ENCODE measurements around the gene ABLIM2. TPM values are rescaled to one million over a fixed set of nuclear protein-coding genes. Genes with fewer than 3 reads are reported as not detected.

The ABLIM2 gene
- polyA plus RNA-seq, 2 of the 4 experiments (the other 2 are of a cell fraction): 0.21 to 0.40 TPM

DNA sequence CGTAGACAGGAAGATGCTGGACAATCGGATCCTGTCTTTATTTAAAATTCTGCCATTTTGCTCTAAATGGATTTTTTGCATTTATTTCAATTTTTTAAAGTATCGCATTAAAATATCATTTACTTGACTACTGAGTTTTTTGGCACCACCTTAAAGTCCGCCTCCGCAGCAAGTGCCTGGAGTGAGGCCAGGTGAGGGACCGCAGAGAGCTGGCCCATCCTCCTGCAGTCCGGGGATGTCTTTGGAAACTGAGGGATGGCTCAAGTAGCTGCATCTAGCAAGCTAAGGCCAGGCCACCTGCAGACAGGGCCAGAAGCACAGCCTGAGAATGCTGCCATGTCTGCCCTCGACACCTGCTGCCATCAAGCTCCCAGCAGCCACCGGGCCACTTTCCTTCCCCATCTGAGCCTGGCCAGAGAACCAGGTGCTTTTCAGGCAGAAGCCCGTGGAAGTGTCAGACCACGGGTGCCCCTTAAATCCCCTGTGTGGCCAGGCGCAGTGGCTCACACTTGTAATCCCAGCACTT, 69.6 kb downstream of the ABLIM2 start:
- 74% methylated on average over 10 of the region's 12 CpGs for WGBS (ENCODE audit: missing lambda C conversion rate)
- ATAC-seq (no peak), DNase-seq (ENCODE audit: low read depth in 1 of 2, low spot score in 1 of 2) (no peak), FAIRE-seq (no peak)
- peaks cover 15% of the 10 kb centered on the region for H3K9me3 ChIP-seq
- ChIA-PET POLR2A (no interaction called here), CTCF (no interaction called here)
- no peaks in the 10 kb centered on the region for H3K4me1 ChIP-seq
- H3K4me2 ChIP-seq: no peak overlapping the region
- TF ChIP-seq ZC3H11A (IDR thresholded peaks at IDR 0.05) (no peak), FOXS1 (CRISPR knock-in tag; IDR thresholded peaks at IDR 0.05) (no peak), RCOR1 (IDR thresholded peaks at IDR 0.05; ENCODE audit: low read depth, low read length) (no peak), MAFK (IDR thresholded peaks at IDR 0.05; ENCODE audit: partially characterized antibody) (no peak), REST (IDR thresholded peaks at IDR 0.05) (no peak), HOXA7 (CRISPR knock-in tag; IDR thresholded peaks at IDR 0.05) (no peak), HOXB5 (CRISPR knock-in tag; IDR thresholded peaks at IDR 0.05) (no peak), USF2 (IDR thresholded peaks at IDR 0.05) (no peak), KDM5A (IDR thresholded peaks at IDR 0.05) (no peak), HDAC2 (IDR thresholded peaks at IDR 0.05) (no peak), SMC3 (IDR thresholded peaks at IDR 0.05) (no peak), ZSCAN20 (CRISPR knock-in tag; IDR thresholded peaks at IDR 0.05) (no peak), RARB (CRISPR knock-in tag; IDR thresholded peaks at IDR 0.05) (no peak), TFCP2L1 (CRISPR knock-in tag; IDR thresholded peaks at IDR 0.05) (no peak), JUN (IDR thresholded peaks at IDR 0.05) (no peak), FOSB (CRISPR knock-in tag; IDR thresholded peaks at IDR 0.05) (no peak), RAD21 (conservative IDR thresholded peaks at IDR 0.05 in 1 of 2, IDR thresholded peaks at IDR 0.05 in 1 of 2) (no peak)
- TF ChIP-seq, protein P1, sequence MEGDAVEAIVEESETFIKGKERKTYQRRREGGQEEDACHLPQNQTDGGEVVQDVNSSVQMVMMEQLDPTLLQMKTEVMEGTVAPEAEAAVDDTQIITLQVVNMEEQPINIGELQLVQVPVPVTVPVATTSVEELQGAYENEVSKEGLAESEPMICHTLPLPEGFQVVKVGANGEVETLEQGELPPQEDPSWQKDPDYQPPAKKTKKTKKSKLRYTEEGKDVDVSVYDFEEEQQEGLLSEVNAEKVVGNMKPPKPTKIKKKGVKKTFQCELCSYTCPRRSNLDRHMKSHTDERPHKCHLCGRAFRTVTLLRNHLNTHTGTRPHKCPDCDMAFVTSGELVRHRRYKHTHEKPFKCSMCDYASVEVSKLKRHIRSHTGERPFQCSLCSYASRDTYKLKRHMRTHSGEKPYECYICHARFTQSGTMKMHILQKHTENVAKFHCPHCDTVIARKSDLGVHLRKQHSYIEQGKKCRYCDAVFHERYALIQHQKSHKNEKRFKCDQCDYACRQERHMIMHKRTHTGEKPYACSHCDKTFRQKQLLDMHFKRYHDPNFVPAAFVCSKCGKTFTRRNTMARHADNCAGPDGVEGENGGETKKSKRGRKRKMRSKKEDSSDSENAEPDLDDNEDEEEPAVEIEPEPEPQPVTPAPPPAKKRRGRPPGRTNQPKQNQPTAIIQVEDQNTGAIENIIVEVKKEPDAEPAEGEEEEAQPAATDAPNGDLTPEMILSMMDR (IDR thresholded peaks at IDR 0.05): no peak
- TF ChIP-seq, protein P2, sequence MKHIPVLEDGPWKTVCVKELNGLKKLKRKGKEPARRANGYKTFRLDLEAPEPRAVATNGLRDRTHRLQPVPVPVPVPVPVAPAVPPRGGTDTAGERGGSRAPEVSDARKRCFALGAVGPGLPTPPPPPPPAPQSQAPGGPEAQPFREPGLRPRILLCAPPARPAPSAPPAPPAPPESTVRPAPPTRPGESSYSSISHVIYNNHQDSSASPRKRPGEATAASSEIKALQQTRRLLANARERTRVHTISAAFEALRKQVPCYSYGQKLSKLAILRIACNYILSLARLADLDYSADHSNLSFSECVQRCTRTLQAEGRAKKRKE (CRISPR knock-in tag; IDR thresholded peaks at IDR 0.05; ENCODE audit: low read depth): no peak
- no peak overlapping the region for H3K4me3 ChIP-seq
- no peak overlapping the region for H3K27ac ChIP-seq

- TF ChIP-seq BCL3 (IDR thresholded peaks at IDR 0.05): no peak
- POLR2A ChIA-PET: no interaction called here
- peaks cover 7% of the 10 kb centered on the region; the same call in 2 of the 3 replicates for H3K9me3 ChIP-seq
- no peak overlapping the region for H3K4me3 ChIP-seq
- ATAC-seq: no peak
- H3K27ac ChIP-seq: no peak overlapping the region
- no peak for FAIRE-seq
- no peak overlapping the region for H3K4me2 ChIP-seq
- no peak for DNase-seq (ENCODE audit: low read depth in 1 of 2, low spot score in 1 of 2)
- CTCF ChIA-PET: no interaction called here
- no peaks in the 10 kb centered on the region for H3K4me1 ChIP-seq
- 79% methylated on average over 4 of the region's 18 CpGs for WGBS (ENCODE audit: missing lambda C conversion rate)
These were observed 70.6 kb downstream of the ABLIM2 start for GRCh38 chr4:8087921-8088495.
